Measurements from ENCODE around the gene STAT2. TPM values are rescaled to one million over a fixed set of nuclear protein-coding genes. Genes with fewer than 3 reads are reported as not detected.

Gene STAT2
- total and polyA plus RNA-seq, 2 of the 13 experiments (the other 11 are each of a cell fraction or from before 2014, with no cell fraction given) = 43.5 to 84.6 TPM

GRCh38 chr12:56299853-56300643 lies 59.9 kb downstream of the STAT2 start, which contains the start of gene CS (continued):
- no peak for TF ChIP-seq ZSCAN20 (CRISPR knock-in tag; IDR thresholded peaks at IDR 0.05; ENCODE audit: borderline replicate concordance)
- no peak for TF ChIP-seq ZNF879 (CRISPR knock-in tag; IDR thresholded peaks at IDR 0.05)
- no peak for TF ChIP-seq TEAD2 (CRISPR knock-in tag; IDR thresholded peaks at IDR 0.05)
- peak; percentile 84 for TF ChIP-seq PHF8 (CRISPR knock-in tag; IDR thresholded peaks at IDR 0.05)
- peak; percentile 77; the same call in 1 of the 2 replicates for TF ChIP-seq IRF9 (CRISPR knock-in tag; IDR thresholded peaks at IDR 0.05; ENCODE audit: borderline replicate concordance)
- peak; percentile 43 for TF ChIP-seq HNRNPK (IDR thresholded peaks at IDR 0.05; ENCODE audit: low read depth, low read length, poor library complexity, severe bottlenecking)
- TF ChIP-seq RAD21 (CRISPR knock-in tag; IDR thresholded peaks at IDR 0.05) = peak; percentile 59
- no peak for TF ChIP-seq ZNF20 (CRISPR knock-in tag; IDR thresholded peaks at IDR 0.05)
- TF ChIP-seq AKNA (CRISPR knock-in tag; IDR thresholded peaks at IDR 0.05; ENCODE audit: borderline replicate concordance) = no peak
- TF ChIP-seq TFDP2 (CRISPR knock-in tag; IDR thresholded peaks at IDR 0.05) = peak; percentile 53
- peak; percentile 43; the same call in 1 of the 2 replicates for TF ChIP-seq MAZ (IDR thresholded peaks at IDR 0.05; ENCODE audit: borderline replicate concordance, low read depth, low read length)
- TF ChIP-seq MAZ (CRISPR knock-in tag; IDR thresholded peaks at IDR 0.05; ENCODE audit: low read depth) = peak; percentile 72
- no peak for TF ChIP-seq KAT2B (IDR thresholded peaks at IDR 0.05; ENCODE audit: borderline replicate concordance, low read depth, low read length)
- peak; percentile 86; the same call in 1 of the 2 replicates for TF ChIP-seq KDM2A (CRISPR knock-in tag; IDR thresholded peaks at IDR 0.05; ENCODE audit: borderline replicate concordance, low read depth)
- peak; percentile 90 for TF ChIP-seq ASH2L (IDR thresholded peaks at IDR 0.05; ENCODE audit: insufficient read length, low read depth, low read length)
- no peak for TF ChIP-seq E2F5 (CRISPR knock-in tag; conservative IDR thresholded peaks at IDR 0.05)
- TF ChIP-seq PTBP1 (IDR thresholded peaks at IDR 0.05; ENCODE audit: low read depth, low read length, poor library complexity, severe bottlenecking) = no peak
- TF ChIP-seq ARNT (IDR thresholded peaks at IDR 0.05) = no peak
- TF ChIP-seq ZNF12 (CRISPR knock-in tag; IDR thresholded peaks at IDR 0.05) = 0 out of 2 replicates have a peak, but pooled peaks have one; percentile 23
